HCT116 (cell line): ENCODE results near the gene ZNF503.

ENCODE experiments used
- CEBPB ChIP-seq: IDR thresholded peaks from 2 replicates; pipeline ENCODE4 v1.6.1; 2012; ENCODE audit warnings: low read depth
- CTCF ChIP-seq, 3 experiments: fragments of 200-600 bp in 1 of 3; sonication (generic) in 1 of 3; IDR thresholded peaks in 2 of 3; conservative IDR thresholded peaks in 1 of 3; 2 replicates each; pipeline ENCODE4 v1.5.1; 2012 to 2017; ENCODE audit warnings: low read depth in 2 of 3, low read length in 2 of 3, antibody characterized with exemption in 1 of 3, borderline replicate concordance in 1 of 3, control low read depth in 1 of 3, mild to moderate bottlenecking in 1 of 3, mixed read lengths in 1 of 3, mixed run types in 1 of 3, moderate library complexity in 1 of 3; ENCODE audit not compliant: insufficient read depth in 1 of 3
- POLR2A ChIP-seq: IDR thresholded peaks from 2 replicates; pipeline ENCODE4 v1.7.0; 2011; ENCODE audit warnings: borderline replicate concordance; ENCODE audit not compliant: insufficient read depth, insufficient read length; ENCODE audit errors: extremely low read depth
- POLR2AphosphoS5 ChIP-seq: IDR thresholded peaks from 2 replicates; pipeline ENCODE4 v1.6.1; 2011; ENCODE audit warnings: mild to moderate bottlenecking, low read depth, low read length, moderate library complexity
- SP1 ChIP-seq: IDR thresholded peaks from 2 replicates; pipeline ENCODE4 v1.6.1; 2012; ENCODE audit warnings: low read depth
- ZFX ChIP-seq: fragments of 450-650 bp; IDR thresholded peaks from 2 replicates; pipeline ENCODE4 v1.6.1; 2017

DNA sequence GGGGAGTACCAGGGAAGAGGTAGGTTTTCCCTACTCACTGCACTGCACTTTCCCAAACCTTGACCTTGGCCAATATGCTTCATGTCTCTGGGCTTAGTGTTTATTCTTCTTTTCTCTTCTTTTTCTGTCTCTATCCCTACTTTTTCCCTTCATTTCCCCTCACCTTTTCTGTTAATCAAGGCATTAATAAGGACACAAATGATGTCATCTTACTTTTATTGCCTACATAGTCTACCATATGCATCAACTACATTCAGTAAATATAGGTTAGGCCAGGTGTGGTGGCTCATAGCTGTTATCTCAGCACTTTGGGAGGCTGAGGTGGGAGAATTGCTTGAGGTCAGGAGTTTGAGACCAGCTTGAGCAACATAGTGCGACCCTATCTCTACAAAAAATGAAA is 13.0 kb upstream of the ZNF503 start:
- TF ChIP-seq CTCF (IDR thresholded peaks at IDR 0.05 in 2 of 3, conservative IDR thresholded peaks at IDR 0.05 in 1 of 3; ENCODE audit: borderline replicate concordance in 1 of 3, insufficient read depth in 1 of 3, low read depth in 2 of 3, low read length in 2 of 3), result no peak
- no peak for TF ChIP-seq ZFX
- TF ChIP-seq POLR2AphosphoS5, result no peak
- TF ChIP-seq SP1, result no peak
- no peak for TF ChIP-seq POLR2A
- no peak for TF ChIP-seq CEBPB
